Parathyroid adenoma (tissue), 2 donors: ENCODE data around the gene ATF7.

Experiments
- H2AFZ ChIP-seq: fragments of 300-600 bp; sonication (generic); one replicate; pipeline ENCODE4 v1.7.0; 2017; ENCODE audit warnings: antibody characterized with exemption, mild to moderate bottlenecking
- H3K27ac ChIP-seq: fragments of 300-600 bp; sonication (generic); one replicate; pipeline ENCODE4 v1.7.0; 2017
- H3K27me3 ChIP-seq: fragments of 300-600 bp; sonication (generic); one replicate; pipeline ENCODE4 v1.7.0; 2017; ENCODE audit warnings: low read length; ENCODE audit not compliant: control insufficient read depth, insufficient read depth
- H3K36me3 ChIP-seq: fragments of 300-600 bp; sonication (generic); one replicate; pipeline ENCODE4 v1.7.0; 2017; ENCODE audit warnings: low read length; ENCODE audit not compliant: control insufficient read depth, insufficient read depth
- H3K4me1 ChIP-seq: fragments of 300-600 bp; sonication (generic); one replicate; pipeline ENCODE4 v1.7.0; 2017; ENCODE audit warnings: control low read depth
- H3K4me2 ChIP-seq: fragments of 300-600 bp; sonication (generic); one replicate; pipeline ENCODE4 v1.7.0; 2017; ENCODE audit warnings: low read length
- H3K4me3 ChIP-seq: fragments of 300-600 bp; sonication (generic); one replicate; pipeline ENCODE4 v1.7.0; 2017; ENCODE audit warnings: low read depth, low read length
- H3K79me2 ChIP-seq: fragments of 300-600 bp; sonication (generic); one replicate; pipeline ENCODE4 v1.7.0; 2017; ENCODE audit warnings: control low read depth
- H3K9ac ChIP-seq: fragments of 300-600 bp; sonication (generic); one replicate; pipeline ENCODE4 v1.7.0; 2017; ENCODE audit warnings: mild to moderate bottlenecking
- H3K9me3 ChIP-seq: fragments of 300-600 bp; sonication (generic); one replicate; pipeline ENCODE4 v1.7.0; 2017; ENCODE audit warnings: low read length; ENCODE audit not compliant: control insufficient read depth
- CTCF ChIP-seq: fragments of 300-600 bp; sonication (generic); IDR thresholded peaks from one replicate; pipeline ENCODE4 v1.7.0; 2017; ENCODE audit warnings: antibody characterized with exemption, mild to moderate bottlenecking
- donor health status: primary hyperparathyroidism.

The ATF7 gene

GRCh38 chr12:53575502-53576249 lies 50.5 kb downstream of the ATF7 start:
- no peaks in the 10 kb centered on the region for H3K4me1 ChIP-seq

GRCh38 chr12:53572134-53572758 lies 53.9 kb downstream of the ATF7 start:
- Histone ChIP-seq H3K4me2 (no peak overlapping the region), H3K79me2 (peaks cover 20% of the 10 kb centered on the region), H3K36me3 (no peaks in the 10 kb centered on the region), H3K4me1 (no peaks in the 10 kb centered on the region), H3K4me3 (no peak overlapping the region), H3K27ac (no peak overlapping the region), H3K9me3 (no peaks in the 10 kb centered on the region), H3K9ac (no peak overlapping the region), H2AFZ (no peak overlapping the region), H3K27me3 (no peaks in the 10 kb centered on the region)
- no peak for TF ChIP-seq CTCF

More at GRCh38 chr12:53575502-53576249, 50.5 kb downstream of the ATF7 start:
- Histone ChIP-seq H3K4me3 (no peak overlapping the region), H3K9ac (no peak overlapping the region), H3K27me3 (no peaks in the 10 kb centered on the region), H3K27ac (no peak overlapping the region), H3K9me3 (no peaks in the 10 kb centered on the region), H2AFZ (no peak overlapping the region), H3K36me3 (no peaks in the 10 kb centered on the region), H3K4me2 (no peak overlapping the region), H3K79me2 (peaks cover 21% of the 10 kb centered on the region)
- TF ChIP-seq CTCF = no peak

- H3K27ac ChIP-seq = no peak overlapping the region
- H3K4me1 ChIP-seq = no peaks in the 10 kb centered on the region
- TF ChIP-seq CTCF = no peak
- no peaks in the 10 kb centered on the region for H3K27me3 ChIP-seq
- H3K9ac ChIP-seq = no peak overlapping the region
- H3K79me2 ChIP-seq = peaks cover 17% of the 10 kb centered on the region
- H3K4me3 ChIP-seq = no peak overlapping the region
- no peak overlapping the region for H3K4me2 ChIP-seq
- H2AFZ ChIP-seq = no peak overlapping the region
- H3K36me3 ChIP-seq = no peaks in the 10 kb centered on the region
- H3K9me3 ChIP-seq = no peaks in the 10 kb centered on the region
Measured at GRCh38 chr12:53571295-53571694, 54.9 kb downstream of the ATF7 start.

- Histone ChIP-seq H3K9me3 (no peaks in the 10 kb centered on the region), H3K4me3 (no peak overlapping the region), H2AFZ (no peak overlapping the region), H3K4me1 (no peaks in the 10 kb centered on the region), H3K4me2 (no peak overlapping the region), H3K27me3 (no peaks in the 10 kb centered on the region), H3K9ac (no peak overlapping the region), H3K27ac (no peak overlapping the region), H3K79me2 (peaks cover 6% of the 10 kb centered on the region), H3K36me3 (no peaks in the 10 kb centered on the region)
- TF ChIP-seq CTCF = no peak
Measured at GRCh38 chr12:53568809-53569557, 57.2 kb downstream of the ATF7 start.
